ENCODE data around the gene SH3YL1.

SH3YL1 gene

DNA sequence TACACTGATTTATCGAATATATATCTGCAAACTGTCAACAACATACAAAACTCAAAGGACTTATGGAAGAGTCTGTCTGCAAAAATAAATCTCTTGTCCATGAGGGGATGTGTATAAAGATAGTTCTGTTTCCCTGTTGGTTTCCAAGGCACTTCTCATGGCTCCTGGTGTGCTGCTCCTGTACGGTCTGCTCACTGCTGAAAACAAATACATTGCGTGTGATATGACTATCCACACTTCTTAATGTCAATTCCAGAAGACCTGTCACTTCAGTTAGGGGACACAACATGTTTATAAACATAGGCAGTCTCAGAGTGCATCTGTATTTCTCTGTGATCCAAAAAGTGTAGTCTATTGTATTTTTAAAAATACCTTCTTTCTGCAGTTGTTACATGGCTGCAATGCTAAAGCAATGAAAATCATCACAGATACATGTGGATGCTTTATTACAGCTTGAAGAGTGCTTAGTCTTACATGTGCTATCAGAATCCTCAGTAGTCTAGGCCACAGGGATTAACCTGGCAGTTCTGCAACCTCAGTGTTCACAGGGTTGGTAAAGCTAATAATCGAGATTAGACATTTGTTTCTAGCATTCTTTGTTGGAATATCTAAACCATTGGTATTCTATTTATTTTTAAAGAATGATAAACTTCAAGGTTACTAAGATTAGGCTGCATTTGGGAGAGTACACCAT lies 16.3 kb upstream of the SH3YL1 start:
- peaks cover 29% of the 10 kb centered on the region for H3K36me3 ChIP-seq (ENCODE audit: control insufficient read depth, insufficient read depth, low read length)

GRCh38 chr2:279366-279765 lies 15.5 kb upstream of the SH3YL1 start:
- Histone ChIP-seq H3K27me3 (ENCODE audit: control insufficient read depth, insufficient read depth, low read length) (no peaks in the 10 kb centered on the region), H3K9ac (ENCODE audit: low read depth, low read length) (no peak overlapping the region), H3K4me3 (ENCODE audit: low read depth, low read length) (no peak overlapping the region), H3K9me3 (ENCODE audit: control insufficient read depth, insufficient read depth, low read length) (no peaks in the 10 kb centered on the region), H3K4me1 (ENCODE audit: control insufficient read depth, insufficient read depth, low read length) (peaks cover 14% of the 10 kb centered on the region), H3K36me3 (ENCODE audit: control insufficient read depth, insufficient read depth, low read length) (peaks cover 29% of the 10 kb centered on the region)

More for the DNA sequence above, 16.3 kb upstream of the SH3YL1 start:
- Histone ChIP-seq H3K4me1 (ENCODE audit: control insufficient read depth, insufficient read depth, low read length) (peaks cover 21% of the 10 kb centered on the region), H3K9ac (ENCODE audit: low read depth, low read length) (no peak overlapping the region), H3K27me3 (ENCODE audit: control insufficient read depth, insufficient read depth, low read length) (no peaks in the 10 kb centered on the region), H3K4me3 (ENCODE audit: low read depth, low read length) (no peak overlapping the region), H3K9me3 (ENCODE audit: control insufficient read depth, insufficient read depth, low read length) (no peaks in the 10 kb centered on the region)

- Histone ChIP-seq H3K36me3 (ENCODE audit: control insufficient read depth, insufficient read depth, low read length) (peaks cover 29% of the 10 kb centered on the region), H3K9ac (ENCODE audit: low read depth, low read length) (no peak overlapping the region), H3K4me1 (ENCODE audit: control insufficient read depth, insufficient read depth, low read length) (peaks cover 9% of the 10 kb centered on the region), H3K4me3 (ENCODE audit: low read depth, low read length) (no peak overlapping the region), H3K27me3 (ENCODE audit: control insufficient read depth, insufficient read depth, low read length) (no peaks in the 10 kb centered on the region), H3K9me3 (ENCODE audit: control insufficient read depth, insufficient read depth, low read length) (no peaks in the 10 kb centered on the region)
Measured at GRCh38 chr2:278927-279320, 15.1 kb upstream of the SH3YL1 start.

DNA sequence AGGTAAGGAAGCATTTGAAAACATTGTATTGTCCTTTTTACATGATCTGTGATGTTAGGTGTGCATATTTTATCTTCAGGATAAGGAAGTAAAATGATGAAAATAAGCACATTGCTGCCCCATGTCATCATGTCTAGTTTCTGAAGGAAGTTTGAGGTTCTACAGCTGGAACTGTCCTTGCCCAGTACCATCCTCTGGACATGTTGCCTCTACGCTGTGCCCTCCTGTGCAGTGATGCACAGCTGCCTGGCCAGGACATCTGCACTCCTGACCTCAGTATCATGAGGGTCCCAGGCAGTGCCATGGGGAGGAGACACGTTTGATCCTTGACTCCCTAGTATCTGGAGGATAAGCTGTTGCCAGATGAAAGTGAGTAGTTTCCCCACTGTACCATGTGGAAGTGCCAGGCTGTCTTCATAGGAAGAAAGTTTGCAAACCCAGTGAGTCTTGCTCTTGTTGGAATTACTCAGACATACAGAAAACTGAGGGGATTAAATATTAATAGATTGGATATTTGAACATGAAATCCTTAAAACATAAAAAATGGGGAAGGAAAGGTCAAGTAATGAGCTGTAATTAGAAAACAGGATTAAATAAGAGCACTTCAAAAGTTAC lies 14.6 kb upstream of the SH3YL1 start:
- no peaks in the 10 kb centered on the region for H3K27me3 ChIP-seq (ENCODE audit: control insufficient read depth, insufficient read depth, low read length)
- H3K9me3 ChIP-seq (ENCODE audit: control insufficient read depth, insufficient read depth, low read length): no peaks in the 10 kb centered on the region
- H3K9ac ChIP-seq (ENCODE audit: low read depth, low read length): no peak overlapping the region
- H3K4me1 ChIP-seq (ENCODE audit: control insufficient read depth, insufficient read depth, low read length): peaks cover 6% of the 10 kb centered on the region
- no peak overlapping the region for H3K4me3 ChIP-seq (ENCODE audit: low read depth, low read length)
- H3K36me3 ChIP-seq (ENCODE audit: control insufficient read depth, insufficient read depth, low read length): peaks cover 29% of the 10 kb centered on the region

GRCh38 chr2:275466-275865 lies 11.6 kb upstream of the SH3YL1 start:
- Histone ChIP-seq H3K36me3 (ENCODE audit: control insufficient read depth, insufficient read depth, low read length) (peaks cover 23% of the 10 kb centered on the region), H3K4me1 (ENCODE audit: control insufficient read depth, insufficient read depth, low read length) (no peaks in the 10 kb centered on the region), H3K9ac (ENCODE audit: low read depth, low read length) (no peak overlapping the region), H3K27me3 (ENCODE audit: control insufficient read depth, insufficient read depth, low read length) (no peaks in the 10 kb centered on the region), H3K4me3 (ENCODE audit: low read depth, low read length) (no peak overlapping the region), H3K9me3 (ENCODE audit: control insufficient read depth, insufficient read depth, low read length) (no peaks in the 10 kb centered on the region)

DNA sequence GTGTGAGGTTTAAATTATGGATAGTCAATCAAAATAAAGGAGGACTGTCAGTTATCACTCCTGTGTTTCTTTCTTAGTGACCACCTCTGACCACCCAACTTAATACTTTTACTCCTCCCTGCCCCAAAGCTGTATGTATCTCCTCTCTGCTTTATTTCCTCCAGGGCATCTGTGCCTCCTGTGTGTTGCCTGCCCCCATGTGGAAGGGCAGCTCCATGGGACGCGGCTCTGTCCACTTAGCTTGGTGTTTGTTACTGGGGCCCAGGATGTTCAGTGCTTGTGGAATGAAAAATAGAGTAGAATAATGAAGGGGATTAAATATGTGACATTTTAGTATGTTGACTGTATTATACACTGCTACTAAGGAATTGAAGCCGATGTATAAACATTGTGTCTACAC lies 10.7 kb upstream of the SH3YL1 start:
- H3K27me3 ChIP-seq (ENCODE audit: control insufficient read depth, insufficient read depth, low read length): no peaks in the 10 kb centered on the region
- H3K4me1 ChIP-seq (ENCODE audit: control insufficient read depth, insufficient read depth, low read length): no peaks in the 10 kb centered on the region
- peaks cover 23% of the 10 kb centered on the region for H3K36me3 ChIP-seq (ENCODE audit: control insufficient read depth, insufficient read depth, low read length)
- H3K9me3 ChIP-seq (ENCODE audit: control insufficient read depth, insufficient read depth, low read length): no peaks in the 10 kb centered on the region
- H3K9ac ChIP-seq (ENCODE audit: low read depth, low read length): no peak overlapping the region
- no peak overlapping the region for H3K4me3 ChIP-seq (ENCODE audit: low read depth, low read length)

DNA sequence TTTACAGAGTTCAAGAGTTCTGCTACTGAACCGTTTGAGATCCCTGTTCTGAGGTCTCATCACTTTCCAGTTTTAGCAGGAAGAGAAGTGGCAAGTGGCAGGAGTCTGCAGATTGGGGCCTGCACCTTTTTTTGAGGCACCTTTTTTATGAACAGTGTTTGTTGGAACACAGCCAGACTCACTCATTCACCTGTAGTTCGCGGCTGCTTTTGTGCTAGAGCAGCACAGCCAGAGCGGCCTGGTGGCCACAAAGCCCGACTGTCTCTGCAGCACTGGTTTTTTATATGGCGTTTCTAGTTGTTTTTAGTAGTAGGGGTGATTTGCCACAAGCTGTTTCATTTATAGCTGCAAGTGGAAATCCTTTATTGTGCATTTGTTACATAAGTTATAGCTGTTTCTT lies 9.5 kb upstream of the SH3YL1 start:
- Histone ChIP-seq H3K9me3 (ENCODE audit: control insufficient read depth, insufficient read depth, low read length) (no peaks in the 10 kb centered on the region), H3K4me3 (ENCODE audit: low read depth, low read length) (no peak overlapping the region), H3K4me1 (ENCODE audit: control insufficient read depth, insufficient read depth, low read length) (no peaks in the 10 kb centered on the region), H3K36me3 (ENCODE audit: control insufficient read depth, insufficient read depth, low read length) (peaks cover 19% of the 10 kb centered on the region), H3K9ac (ENCODE audit: low read depth, low read length) (no peak overlapping the region), H3K27me3 (ENCODE audit: control insufficient read depth, insufficient read depth, low read length) (no peaks in the 10 kb centered on the region)

DNA sequence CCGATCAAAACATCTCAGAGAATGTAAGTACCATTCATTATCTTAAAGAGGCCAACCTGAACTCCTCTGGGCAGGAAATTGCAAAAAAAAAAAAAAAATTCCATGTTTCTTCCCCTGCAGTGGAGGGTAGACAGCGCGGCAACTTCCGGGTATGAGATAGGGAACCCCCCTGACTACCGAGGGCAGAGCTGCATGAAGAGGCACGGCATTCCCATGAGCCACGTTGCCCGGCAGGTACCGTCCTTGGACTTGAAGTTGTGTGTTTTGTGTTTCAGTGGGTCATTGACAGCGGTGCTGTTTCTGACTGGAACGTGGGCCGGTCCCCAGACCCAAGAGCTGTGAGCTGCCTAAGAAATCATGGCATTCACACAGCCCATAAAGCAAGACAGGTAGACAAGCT lies 8.1 kb upstream of the SH3YL1 start:
- Histone ChIP-seq H3K4me1 (ENCODE audit: control insufficient read depth, insufficient read depth, low read length) (peaks cover 3% of the 10 kb centered on the region), H3K9me3 (ENCODE audit: control insufficient read depth, insufficient read depth, low read length) (no peaks in the 10 kb centered on the region), H3K27me3 (ENCODE audit: control insufficient read depth, insufficient read depth, low read length) (no peaks in the 10 kb centered on the region), H3K36me3 (ENCODE audit: control insufficient read depth, insufficient read depth, low read length) (peaks cover 8% of the 10 kb centered on the region), H3K4me3 (ENCODE audit: low read depth, low read length) (no peak overlapping the region), H3K9ac (ENCODE audit: low read depth, low read length) (no peak overlapping the region)

GRCh38 chr2:270861-271260 lies 7.0 kb upstream of the SH3YL1 start:
- Histone ChIP-seq H3K36me3 (ENCODE audit: control insufficient read depth, insufficient read depth, low read length) (peaks cover 5% of the 10 kb centered on the region), H3K27me3 (ENCODE audit: control insufficient read depth, insufficient read depth, low read length) (no peaks in the 10 kb centered on the region), H3K9ac (ENCODE audit: low read depth, low read length) (no peak overlapping the region), H3K4me1 (ENCODE audit: control insufficient read depth, insufficient read depth, low read length) (peaks cover 10% of the 10 kb centered on the region), H3K4me3 (ENCODE audit: low read depth, low read length) (no peak overlapping the region), H3K9me3 (ENCODE audit: control insufficient read depth, insufficient read depth, low read length) (no peaks in the 10 kb centered on the region)

DNA sequence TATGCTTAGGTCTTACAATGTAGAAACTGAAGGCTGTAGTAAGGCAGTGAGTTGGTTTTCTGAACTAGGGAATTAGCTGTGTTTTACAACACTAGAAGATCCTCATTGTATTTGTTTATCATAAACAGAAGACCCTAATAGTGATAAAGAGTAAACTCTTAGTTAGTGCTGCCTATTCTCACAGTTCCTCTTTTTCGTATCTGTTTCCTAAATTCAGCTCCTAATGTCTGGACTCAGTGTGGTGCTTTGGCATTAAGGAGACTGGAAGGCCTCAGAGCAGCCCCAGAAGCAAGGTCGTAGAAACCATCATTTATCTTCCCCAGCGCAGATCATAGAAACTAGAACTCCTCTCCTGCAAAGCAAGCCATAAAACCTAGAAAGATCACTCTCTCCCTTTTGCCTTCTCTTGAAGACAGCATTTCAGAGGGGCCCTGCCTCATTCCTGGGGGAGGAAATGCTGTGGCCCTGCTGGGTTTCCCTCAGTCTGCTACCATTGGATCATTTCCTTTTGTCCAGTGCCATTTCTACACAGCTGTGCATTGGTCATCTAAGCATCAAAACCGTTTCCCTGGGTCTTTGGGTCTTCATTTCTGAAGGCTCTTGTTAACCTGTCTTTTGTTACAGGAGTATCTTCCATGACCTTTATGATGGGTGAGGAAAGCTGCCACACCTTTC lies 5.7 kb upstream of the SH3YL1 start:
- Histone ChIP-seq H3K4me3 (ENCODE audit: low read depth, low read length) (no peak overlapping the region), H3K9me3 (ENCODE audit: control insufficient read depth, insufficient read depth, low read length) (no peaks in the 10 kb centered on the region), H3K4me1 (ENCODE audit: control insufficient read depth, insufficient read depth, low read length) (peaks cover 10% of the 10 kb centered on the region), H3K9ac (ENCODE audit: low read depth, low read length) (no peak overlapping the region), H3K27me3 (ENCODE audit: control insufficient read depth, insufficient read depth, low read length) (no peaks in the 10 kb centered on the region), H3K36me3 (ENCODE audit: control insufficient read depth, insufficient read depth, low read length) (no peaks in the 10 kb centered on the region)

- H3K4me1 ChIP-seq (ENCODE audit: control insufficient read depth, insufficient read depth, low read length): peaks cover 10% of the 10 kb centered on the region
Measured at GRCh38 chr2:268323-268722, 4.5 kb upstream of the SH3YL1 start.

More at GRCh38 chr2:268323-268722, 4.5 kb upstream of the SH3YL1 start:
- no peak overlapping the region for H3K4me3 ChIP-seq (ENCODE audit: low read depth, low read length)
- no peak overlapping the region for H3K9ac ChIP-seq (ENCODE audit: low read depth, low read length)
- peaks cover under 1% of the 10 kb centered on the region for H3K27me3 ChIP-seq (ENCODE audit: control insufficient read depth, insufficient read depth, low read length)
- no peaks in the 10 kb centered on the region for H3K36me3 ChIP-seq (ENCODE audit: control insufficient read depth, insufficient read depth, low read length)
- no peaks in the 10 kb centered on the region for H3K9me3 ChIP-seq (ENCODE audit: control insufficient read depth, insufficient read depth, low read length)

All from iPS-15b (cell line).